Activated CD4-positive, alpha-beta T cell treated with anti-CD3 and anti-CD28 coated beads, Interleukin-2, amount 10 ng/mL, durations not matched to agents 24 days and 14 days (primary cell): ENCODE data around the gene PLCH1. TPM values are rescaled to one million over a fixed set of nuclear protein-coding genes. Genes with fewer than 3 reads are reported as not detected.

Source experiments
- DNase-seq: peaks from one replicate; pipeline ENCODE4 v3.0.0; 2022
- H3K27ac Mint-ChIP-seq: one replicate; pipeline ENCODE4 v1.8.0; 2022; ENCODE audit warnings: mild to moderate bottlenecking, mixed read lengths
- H3K27me3 Mint-ChIP-seq: one replicate; pipeline ENCODE4 v1.8.0; 2022; ENCODE audit warnings: mixed read lengths
- H3K36me3 Mint-ChIP-seq: one replicate; pipeline ENCODE4 v1.8.0; 2022; ENCODE audit warnings: low read depth, mild to moderate bottlenecking, mixed read lengths
- H3K4me1 Mint-ChIP-seq: one replicate; pipeline ENCODE4 v1.8.0; 2021; ENCODE audit warnings: mixed read lengths
- H3K4me3 Mint-ChIP-seq: one replicate; pipeline ENCODE4 v1.8.0; 2022; ENCODE audit warnings: mild to moderate bottlenecking, moderate library complexity, mixed read lengths
- H3K9me3 Mint-ChIP-seq: one replicate; pipeline ENCODE4 v1.8.0; 2021; ENCODE audit warnings: mixed read lengths
- intact Hi-C: fragments of 100-400 bp; cut with micrococcal nuclease; formaldehyde crosslinking; loops from one replicate; pipeline ENCODE4 v1.15.1; 2023
- total RNA-seq: library from RNA; stranded (reverse); gene quantifications from 2 replicates; pipeline ENCODE4 v1.2.3, GENCODE V29; 2022

The PLCH1 gene
- total RNA-seq, 1 donor from 2014 or later = not detected

- Mint-ChIP-seq H3K9me3 (peaks cover 4% of the 10 kb centered on the region), H3K36me3 (no peaks in the 10 kb centered on the region), H3K27ac (no peak overlapping the region), H3K27me3 (no peaks in the 10 kb centered on the region), H3K4me1 (no peaks in the 10 kb centered on the region), H3K4me3 (no peak overlapping the region)
- DNase-seq = no peak
- intact Hi-C loops = no loop called here
Observed at GRCh38 chr3:155525324-155525833, 219.5 kb downstream of the PLCH1 start.

GRCh38 chr3:155520463-155520862 is 224.4 kb downstream of the PLCH1 start:
- no peaks in the 10 kb centered on the region for H3K27me3 Mint-ChIP-seq
- H3K27ac Mint-ChIP-seq = no peak overlapping the region
- no peaks in the 10 kb centered on the region for H3K4me1 Mint-ChIP-seq
- H3K36me3 Mint-ChIP-seq = no peaks in the 10 kb centered on the region
- DNase-seq = no peak
- intact Hi-C loops = no loop called here
- H3K9me3 Mint-ChIP-seq = peaks cover 4% of the 10 kb centered on the region
- H3K4me3 Mint-ChIP-seq = no peak overlapping the region

- no peaks in the 10 kb centered on the region for H3K27me3 Mint-ChIP-seq
- H3K4me1 Mint-ChIP-seq = no peaks in the 10 kb centered on the region
- DNase-seq = no peak
- H3K9me3 Mint-ChIP-seq = peaks cover 4% of the 10 kb centered on the region
- intact Hi-C loops = no loop called here
- no peak overlapping the region for H3K4me3 Mint-ChIP-seq
- H3K36me3 Mint-ChIP-seq = no peaks in the 10 kb centered on the region
- H3K27ac Mint-ChIP-seq = no peak overlapping the region
Observed at GRCh38 chr3:155519078-155519477, 225.8 kb downstream of the PLCH1 start.

- Mint-ChIP-seq H3K4me1 (no peaks in the 10 kb centered on the region), H3K9me3 (no peaks in the 10 kb centered on the region), H3K4me3 (no peak overlapping the region), H3K36me3 (no peaks in the 10 kb centered on the region), H3K27me3 (no peaks in the 10 kb centered on the region), H3K27ac (no peak overlapping the region)
- no peak for DNase-seq
- intact Hi-C loops = no loop called here
Observed at GRCh38 chr3:155517903-155518302, 227.0 kb downstream of the PLCH1 start.

GRCh38 chr3:155516439-155516838 is 228.4 kb downstream of the PLCH1 start:
- Mint-ChIP-seq H3K4me3 (no peak overlapping the region), H3K9me3 (peaks cover 5% of the 10 kb centered on the region), H3K36me3 (no peaks in the 10 kb centered on the region), H3K27me3 (no peaks in the 10 kb centered on the region), H3K4me1 (no peaks in the 10 kb centered on the region), H3K27ac (no peak overlapping the region)
- intact Hi-C loops = no loop called here
- no peak for DNase-seq

- Mint-ChIP-seq H3K4me1 (no peaks in the 10 kb centered on the region), H3K27me3 (no peaks in the 10 kb centered on the region), H3K4me3 (no peak overlapping the region), H3K27ac (no peak overlapping the region), H3K36me3 (no peaks in the 10 kb centered on the region), H3K9me3 (peaks cover 5% of the 10 kb centered on the region)
- DNase-seq = no peak
- intact Hi-C loops = no loop called here
Observed at GRCh38 chr3:155512867-155513261, 232.0 kb downstream of the PLCH1 start.

- peaks cover 5% of the 10 kb centered on the region for H3K9me3 Mint-ChIP-seq
- H3K27me3 Mint-ChIP-seq = no peaks in the 10 kb centered on the region
- no peaks in the 10 kb centered on the region for H3K4me1 Mint-ChIP-seq
- no peak overlapping the region for H3K27ac Mint-ChIP-seq
- H3K4me3 Mint-ChIP-seq = no peak overlapping the region
- no peak for DNase-seq
- intact Hi-C loops = no loop called here
- H3K36me3 Mint-ChIP-seq = no peaks in the 10 kb centered on the region
Observed at GRCh38 chr3:155512175-155512866, 232.6 kb downstream of the PLCH1 start.

GRCh38 chr3:155504682-155505081 is 240.2 kb downstream of the PLCH1 start:
- Mint-ChIP-seq H3K4me1 (no peaks in the 10 kb centered on the region), H3K4me3 (no peak overlapping the region), H3K27me3 (no peaks in the 10 kb centered on the region), H3K9me3 (no peaks in the 10 kb centered on the region), H3K36me3 (no peaks in the 10 kb centered on the region), H3K27ac (no peak overlapping the region)
- intact Hi-C loops = no loop called here
- DNase-seq = no peak

- Mint-ChIP-seq H3K4me1 (no peaks in the 10 kb centered on the region), H3K4me3 (no peak overlapping the region), H3K27ac (no peak overlapping the region), H3K36me3 (no peaks in the 10 kb centered on the region), H3K9me3 (no peaks in the 10 kb centered on the region), H3K27me3 (no peaks in the 10 kb centered on the region)
- intact Hi-C loops = no loop called here
- DNase-seq = no peak
Observed at GRCh38 chr3:155502630-155503029, 242.2 kb downstream of the PLCH1 start.

GRCh38 chr3:155500194-155500818 is 244.6 kb downstream of the PLCH1 start:
- no peaks in the 10 kb centered on the region for H3K36me3 Mint-ChIP-seq
- H3K4me3 Mint-ChIP-seq = no peak overlapping the region
- no peaks in the 10 kb centered on the region for H3K27me3 Mint-ChIP-seq

GRCh38 chr3:155497930-155498647 is 246.8 kb downstream of the PLCH1 start:
- Mint-ChIP-seq H3K36me3 (no peaks in the 10 kb centered on the region), H3K27ac (no peak overlapping the region), H3K9me3 (no peaks in the 10 kb centered on the region), H3K4me1 (peaks cover 7% of the 10 kb centered on the region), H3K4me3 (no peak overlapping the region), H3K27me3 (no peaks in the 10 kb centered on the region)
- DNase-seq = no peak
- intact Hi-C loops = no loop called here

More at GRCh38 chr3:155500194-155500818, 244.6 kb downstream of the PLCH1 start:
- Mint-ChIP-seq H3K4me1 (peaks cover under 1% of the 10 kb centered on the region), H3K27ac (no peak overlapping the region), H3K9me3 (no peaks in the 10 kb centered on the region)
- intact Hi-C loops = no loop called here
- DNase-seq = no peak

GRCh38 chr3:155496206-155496605 is 248.7 kb downstream of the PLCH1 start:
- no peaks in the 10 kb centered on the region for H3K27me3 Mint-ChIP-seq
- H3K9me3 Mint-ChIP-seq = no peaks in the 10 kb centered on the region
- no peak overlapping the region for H3K27ac Mint-ChIP-seq
- intact Hi-C loops = no loop called here
- no peak for DNase-seq
- peaks cover 7% of the 10 kb centered on the region for H3K4me1 Mint-ChIP-seq
- H3K4me3 Mint-ChIP-seq = no peak overlapping the region
- H3K36me3 Mint-ChIP-seq = no peaks in the 10 kb centered on the region

GRCh38 chr3:155495387-155495786 is 249.5 kb downstream of the PLCH1 start:
- peaks cover 7% of the 10 kb centered on the region for H3K4me1 Mint-ChIP-seq
- no peaks in the 10 kb centered on the region for H3K27me3 Mint-ChIP-seq
- no peak overlapping the region for H3K4me3 Mint-ChIP-seq
- DNase-seq = no peak
- H3K9me3 Mint-ChIP-seq = no peaks in the 10 kb centered on the region
- intact Hi-C loops = no loop called here
- H3K27ac Mint-ChIP-seq = no peak overlapping the region
- no peaks in the 10 kb centered on the region for H3K36me3 Mint-ChIP-seq

- no peaks in the 10 kb centered on the region for H3K27me3 Mint-ChIP-seq
- H3K36me3 Mint-ChIP-seq = no peaks in the 10 kb centered on the region
- no peak for DNase-seq
- no peaks in the 10 kb centered on the region for H3K9me3 Mint-ChIP-seq
- intact Hi-C loops = no loop called here
- no peak overlapping the region for H3K4me3 Mint-ChIP-seq
- peaks cover 7% of the 10 kb centered on the region for H3K4me1 Mint-ChIP-seq
- H3K27ac Mint-ChIP-seq = no peak overlapping the region
Observed at GRCh38 chr3:155494332-155494731, 250.5 kb downstream of the PLCH1 start.
